Liver (tissue), 9 donors: ENCODE data around the gene HCCS. TPM values are rescaled to one million over a fixed set of nuclear protein-coding genes. Genes with fewer than 3 reads are reported as not detected.

Source experiments
- DNase-seq: peaks from one replicate; pipeline ENCODE4 v3.0.0-alpha.2; 2017; ENCODE audit warnings: low spot score
- H3K27ac ChIP-seq, 2 donors: one replicate each; pipeline ENCODE4 v1.7.0; 2013; ENCODE audit warnings: inconsistent platforms in 2 of 2, low read length in 2 of 2, control low read depth in 1 of 2, low read depth in 1 of 2, mild to moderate bottlenecking in 1 of 2
- H3K27me3 ChIP-seq, 4 donors: one replicate each; pipeline versions ENCODE4 v1.6.1 to v1.7.0; 2013; ENCODE audit warnings: low read length in 3 of 4, inconsistent platforms in 1 of 4, mild to moderate bottlenecking in 1 of 4, moderate library complexity in 1 of 4; ENCODE audit not compliant: control insufficient read depth in 4 of 4, insufficient read depth in 4 of 4
- H3K36me3 ChIP-seq, 4 donors: one replicate each; pipeline versions ENCODE4 v1.6.1 to v1.7.0; 2013; ENCODE audit warnings: low read length in 3 of 4, mild to moderate bottlenecking in 3 of 4, low read depth in 1 of 4, moderate library complexity in 1 of 4; ENCODE audit not compliant: control insufficient read depth in 4 of 4, insufficient read depth in 3 of 4
- H3K4me1 ChIP-seq, 4 donors: one replicate each; pipeline versions ENCODE4 v1.6.1 to v1.7.0; 2013; ENCODE audit warnings: low read length in 3 of 4, mild to moderate bottlenecking in 3 of 4, moderate library complexity in 1 of 4; ENCODE audit not compliant: control insufficient read depth in 4 of 4, insufficient read depth in 4 of 4
- H3K4me3 ChIP-seq, 3 donors: one replicate each; pipeline versions ENCODE4 v1.6.1 to v1.7.0; 2013; ENCODE audit warnings: low read length in 3 of 3, control low read depth in 1 of 3, low read depth in 1 of 3, mild to moderate bottlenecking in 1 of 3
- H3K9ac ChIP-seq, 2 donors: one replicate each; pipeline ENCODE4 v1.7.0; 2013; ENCODE audit warnings: low read length in 2 of 2, mild to moderate bottlenecking in 2 of 2, moderate library complexity in 2 of 2, control low read depth in 1 of 2, low read depth in 1 of 2
- H3K9me3 ChIP-seq, 4 donors: one replicate each; pipeline versions ENCODE4 v1.6.1 to v1.7.0; 2013; ENCODE audit warnings: low read length in 3 of 4; ENCODE audit not compliant: control insufficient read depth in 4 of 4
- CTCF ChIP-seq: fragments of 150-350 bp; IDR thresholded peaks from 2 replicates; pipeline ENCODE4 v1.5.1; 2017; ENCODE audit warnings: improper control_type of control experiment, low read depth, low read length; ENCODE audit not compliant: missing input control
- EGR1 ChIP-seq, 2 donors: IDR thresholded peaks; 2 replicates each; pipeline ENCODE4 v1.6.1; 2016 to 2018; ENCODE audit warnings: antibody characterized with exemption in 2 of 2, low read depth in 2 of 2
- FOXA1 ChIP-seq: IDR thresholded peaks from 2 replicates; pipeline ENCODE4 v1.6.1; 2016; ENCODE audit warnings: antibody characterized with exemption
- FOXA2 ChIP-seq: IDR thresholded peaks from 2 replicates; pipeline ENCODE4 v1.6.1; 2016; ENCODE audit warnings: antibody characterized with exemption
- GABPA ChIP-seq, 2 donors: IDR thresholded peaks in 1 of 2; conservative IDR thresholded peaks in 1 of 2; 2 replicates each; pipeline ENCODE4 v1.6.1; 2016; ENCODE audit warnings: antibody characterized with exemption in 2 of 2, mild to moderate bottlenecking in 1 of 2, moderate library complexity in 1 of 2
- HNF4A ChIP-seq, 2 donors: conservative IDR thresholded peaks; 2 replicates each; pipeline ENCODE4 v1.6.1; 2016; ENCODE audit warnings: antibody characterized with exemption in 2 of 2, mild to moderate bottlenecking in 2 of 2
- HNF4G ChIP-seq: IDR thresholded peaks from 2 replicates; pipeline ENCODE4 v1.6.1; 2016; ENCODE audit warnings: antibody characterized with exemption
- NR2F2 ChIP-seq: IDR thresholded peaks from 2 replicates; pipeline ENCODE4 v1.6.1; 2016; ENCODE audit warnings: antibody characterized with exemption
- RAD21 ChIP-seq, 2 donors: IDR thresholded peaks; 2 replicates each; pipeline ENCODE4 v1.6.1; 2016; ENCODE audit warnings: antibody characterized with exemption in 2 of 2, mild to moderate bottlenecking in 2 of 2
- REST ChIP-seq: IDR thresholded peaks from 2 replicates; pipeline ENCODE4 v1.6.1; 2016; ENCODE audit warnings: antibody characterized with exemption, mild to moderate bottlenecking
- RXRA ChIP-seq, 2 donors: IDR thresholded peaks; 2 replicates each; pipeline ENCODE4 v1.6.1; 2017 to 2018; ENCODE audit warnings: antibody characterized with exemption in 2 of 2, mild to moderate bottlenecking in 1 of 2
- SP1 ChIP-seq: IDR thresholded peaks from 2 replicates; pipeline ENCODE4 v1.6.1; 2018; ENCODE audit warnings: antibody characterized with exemption, mild to moderate bottlenecking
- TAF1 ChIP-seq: conservative IDR thresholded peaks from 2 replicates; pipeline ENCODE4 v1.6.1; 2016; ENCODE audit warnings: antibody characterized with exemption, mild to moderate bottlenecking
- WGBS: extraction: QIAGEN DNeasy Blood & Tissue Kit; methylation state at CpG from one replicate; pipeline ENCODE4 v1.1.7; 2013; 5-methylcytosine and 5-hydroxymethylcytosine counted together
- polyA plus RNA-seq, 2 donors: library from polyadenylated mRNA; stranded (reverse) in 1 of 2; unstranded in 1 of 2; fragments of 200-250 nt in 1 of 2; fragments of >200 nt in 1 of 2; fragmentation: Nextera tagmentation in 1 of 2; extraction: Ambion mirVana in 1 of 2; gene quantifications; one replicate each; pipeline versions ENCODE4 v1.2.1 to v1.2.3, GENCODE V29; 2013 to 2015
- total RNA-seq, 2 donors: library from RNA; depleted of rRNA; stranded (reverse); fragments of >200 nt; gene quantifications; one replicate each; pipeline ENCODE4 v1.2.3, GENCODE V29; 2014
- donor health status: healthy.
- donor health status: healthy.
- donor health status: healthy.
- donor health status: healthy.
- donor health status: healthy.

The HCCS gene
- total and polyA plus RNA-seq, 4 donors = 11.2 to 16.0 (median 14.3) TPM

- no peak for DNase-seq
Observed at GRCh38 chrX:11137543-11138139, 26.5 kb downstream of the HCCS start.

GRCh38 chrX:11138498-11139390 is 27.6 kb downstream of the HCCS start:
- Histone ChIP-seq H3K9ac (no peak overlapping the region), H3K4me3 (no peak overlapping the region), H3K27me3 (no peaks in the 10 kb centered on the region), H3K36me3 (no peaks in the 10 kb centered on the region), H3K9me3 (no peaks in the 10 kb centered on the region), H3K27ac (no peak overlapping the region), H3K4me1 (no peaks in the 10 kb centered on the region)
- TF ChIP-seq RAD21 (IDR thresholded peaks at IDR 0.05) = no peak
- no peak for TF ChIP-seq TAF1
- TF ChIP-seq RXRA (IDR thresholded peaks at IDR 0.05) = no peak
- TF ChIP-seq NR2F2 = no peak
- no peak for TF ChIP-seq EGR1 (IDR thresholded peaks at IDR 0.05; ENCODE audit: low read depth in 2 of 2)
- no peak for TF ChIP-seq HNF4A (conservative IDR thresholded peaks at IDR 0.05)
- TF ChIP-seq HNF4G = no peak
- TF ChIP-seq FOXA2 = no peak
- no peak for TF ChIP-seq SP1
- no peak for TF ChIP-seq CTCF
- no peak for TF ChIP-seq FOXA1
- WGBS = 80% methylated on average over 56 of the region's 56 CpGs
- no peak for DNase-seq

More at GRCh38 chrX:11137543-11138139, 26.5 kb downstream of the HCCS start:
- 17% methylated on average over 6 of the region's 6 CpGs for WGBS
- no peak overlapping the region for H3K9ac ChIP-seq
- H3K4me3 ChIP-seq = no peak overlapping the region
- H3K27me3 ChIP-seq = no peaks in the 10 kb centered on the region
- H3K4me1 ChIP-seq = no peaks in the 10 kb centered on the region
- no peaks in the 10 kb centered on the region for H3K36me3 ChIP-seq
- peak; percentile 57 for TF ChIP-seq CTCF
- no peak for TF ChIP-seq REST
- no peak for TF ChIP-seq GABPA (IDR thresholded peaks at IDR 0.05 in 1 of 2, conservative IDR thresholded peaks at IDR 0.05 in 1 of 2)
- peak; percentile 63 to 75 for TF ChIP-seq RAD21 (IDR thresholded peaks at IDR 0.05)
- TF ChIP-seq SP1 = no peak
- no peaks in the 10 kb centered on the region for H3K9me3 ChIP-seq
- no peak overlapping the region for H3K27ac ChIP-seq
